22Rv1 (cell line): ENCODE results near the gene STKLD1.

Experiments
- ZFX ChIP-seq: fragments of 450-650 bp; IDR thresholded peaks from 2 replicates; pipeline ENCODE4 v1.6.1; 2017; ENCODE audit warnings: antibody characterized with exemption, borderline replicate concordance
- TF ChIP-seq, protein P1 (sequence below): fragments of 450-650 bp; IDR thresholded peaks from 2 replicates; pipeline ENCODE4 v1.5.1; 2017; ENCODE audit warnings: mild to moderate bottlenecking

DNA sequence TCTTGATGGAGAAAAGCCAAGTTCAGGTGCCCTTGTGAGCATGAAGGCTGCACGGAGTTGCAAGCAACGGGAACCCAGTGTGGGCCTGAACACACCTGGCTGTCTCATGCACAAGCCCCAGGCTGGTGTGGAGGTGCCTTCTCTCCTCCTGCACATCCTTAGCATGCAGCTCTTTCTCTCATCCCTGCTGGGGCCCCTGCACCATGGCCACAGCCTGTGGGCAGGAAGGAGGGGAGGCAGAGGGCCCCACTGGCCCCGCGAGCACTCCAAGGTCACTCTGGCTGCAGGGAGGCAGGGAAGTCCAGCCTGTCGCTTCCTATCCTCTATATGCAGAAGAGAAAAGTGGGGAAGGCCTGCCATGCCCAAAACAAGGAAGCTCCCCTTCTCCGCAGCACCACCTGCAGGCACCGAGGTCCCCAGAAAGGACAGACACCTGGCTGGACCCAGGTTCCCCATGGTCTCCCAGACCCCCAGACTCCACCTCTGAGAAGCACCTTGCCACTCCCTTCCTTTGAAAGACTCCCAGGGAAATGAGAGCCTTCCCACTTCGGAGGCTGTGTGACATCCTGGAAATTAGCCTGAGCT, 18.6 kb downstream of the STKLD1 start:
- TF ChIP-seq, protein P1, sequence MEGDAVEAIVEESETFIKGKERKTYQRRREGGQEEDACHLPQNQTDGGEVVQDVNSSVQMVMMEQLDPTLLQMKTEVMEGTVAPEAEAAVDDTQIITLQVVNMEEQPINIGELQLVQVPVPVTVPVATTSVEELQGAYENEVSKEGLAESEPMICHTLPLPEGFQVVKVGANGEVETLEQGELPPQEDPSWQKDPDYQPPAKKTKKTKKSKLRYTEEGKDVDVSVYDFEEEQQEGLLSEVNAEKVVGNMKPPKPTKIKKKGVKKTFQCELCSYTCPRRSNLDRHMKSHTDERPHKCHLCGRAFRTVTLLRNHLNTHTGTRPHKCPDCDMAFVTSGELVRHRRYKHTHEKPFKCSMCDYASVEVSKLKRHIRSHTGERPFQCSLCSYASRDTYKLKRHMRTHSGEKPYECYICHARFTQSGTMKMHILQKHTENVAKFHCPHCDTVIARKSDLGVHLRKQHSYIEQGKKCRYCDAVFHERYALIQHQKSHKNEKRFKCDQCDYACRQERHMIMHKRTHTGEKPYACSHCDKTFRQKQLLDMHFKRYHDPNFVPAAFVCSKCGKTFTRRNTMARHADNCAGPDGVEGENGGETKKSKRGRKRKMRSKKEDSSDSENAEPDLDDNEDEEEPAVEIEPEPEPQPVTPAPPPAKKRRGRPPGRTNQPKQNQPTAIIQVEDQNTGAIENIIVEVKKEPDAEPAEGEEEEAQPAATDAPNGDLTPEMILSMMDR = no peak
- no peak for TF ChIP-seq ZFX
